ENCODE data around the gene SV2C.
"Not testable (repeated sequence)": the region's sequence is repeated elsewhere in the genome, so short reads cannot be mapped to it uniquely, and the experiment has no call there.

Gene SV2C

GRCh38 chr5:76082772-76083554, at the start of gene SV2C:
SV2C (plus strand) TSS chr5:76083383; CDS start chr5:76131751, 48,368 bp downstream.
- DNase-seq: peak; percentile 25

GRCh38 chr5:76037736-76038151, 45.4 kb upstream of the SV2C start:
- not testable (repeated sequence) for DNase-seq

GRCh38 chr5:76038212-76038611, 45.0 kb upstream of the SV2C start:
- DNase-seq: no peak

GRCh38 chr5:76040806-76041205, 42.4 kb upstream of the SV2C start:
- no peak for DNase-seq

- DNase-seq: no peak
These were observed 41.3 kb upstream of the SV2C start for GRCh38 chr5:76041863-76042262.

GRCh38 chr5:76046741-76047140, 36.4 kb upstream of the SV2C start:
- DNase-seq: no peak

- no peak for DNase-seq
These were observed 33.0 kb upstream of the SV2C start for GRCh38 chr5:76050134-76050533.

GRCh38 chr5:76062502-76063041, 20.6 kb upstream of the SV2C start:
- no peak for DNase-seq

GRCh38 chr5:76065258-76065657, 17.9 kb upstream of the SV2C start:
- DNase-seq: no peak

- no peak for DNase-seq
These were observed 14.0 kb upstream of the SV2C start for GRCh38 chr5:76069061-76069735.

- DNase-seq: peak; percentile 65
These were observed 8.6 kb upstream of the SV2C start for GRCh38 chr5:76074487-76075065.

GRCh38 chr5:76081811-76082771, 1.1 kb upstream of the SV2C start:
- no peak for DNase-seq

- DNase-seq: no peak
These were observed 642 bp downstream of the SV2C start for GRCh38 chr5:76083555-76084495.

- DNase-seq: no peak
These were observed 1.5 kb downstream of the SV2C start for GRCh38 chr5:76084496-76085242.

GRCh38 chr5:76085243-76085579, 2.0 kb downstream of the SV2C start:
- DNase-seq: no peak

- no peak for DNase-seq
These were observed 2.9 kb downstream of the SV2C start for GRCh38 chr5:76086095-76086494.

- not testable (repeated sequence) for DNase-seq
These were observed 6.0 kb downstream of the SV2C start for GRCh38 chr5:76089156-76089555.

GRCh38 chr5:76091351-76091750, 8.2 kb downstream of the SV2C start:
- DNase-seq: no peak

GRCh38 chr5:76099286-76099702, 16.1 kb downstream of the SV2C start:
- peak; percentile 14 for DNase-seq

GRCh38 chr5:76099756-76100155, 16.6 kb downstream of the SV2C start:
- DNase-seq: no peak

- peak; percentile 42 for DNase-seq
These were observed 20.8 kb downstream of the SV2C start for GRCh38 chr5:76104027-76104426.

Data from suppressor macrophage treated with lipopolysaccharide for 4 hours (primary cell).